Measurements from ENCODE around the gene GABRP.
"Not testable (repeated sequence)": the region's sequence is repeated elsewhere in the genome, so short reads cannot be mapped to it uniquely, and the experiment has no call there.

The GABRP gene, protein sequence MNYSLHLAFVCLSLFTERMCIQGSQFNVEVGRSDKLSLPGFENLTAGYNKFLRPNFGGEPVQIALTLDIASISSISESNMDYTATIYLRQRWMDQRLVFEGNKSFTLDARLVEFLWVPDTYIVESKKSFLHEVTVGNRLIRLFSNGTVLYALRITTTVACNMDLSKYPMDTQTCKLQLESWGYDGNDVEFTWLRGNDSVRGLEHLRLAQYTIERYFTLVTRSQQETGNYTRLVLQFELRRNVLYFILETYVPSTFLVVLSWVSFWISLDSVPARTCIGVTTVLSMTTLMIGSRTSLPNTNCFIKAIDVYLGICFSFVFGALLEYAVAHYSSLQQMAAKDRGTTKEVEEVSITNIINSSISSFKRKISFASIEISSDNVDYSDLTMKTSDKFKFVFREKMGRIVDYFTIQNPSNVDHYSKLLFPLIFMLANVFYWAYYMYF

GRCh38 chr5:170783498-170784247, at the start of gene GABRP:
Gene GABRP, plus strand, starts transcription at chr5:170783725. Its CDS starts 4,891 bp downstream, at chr5:170788616.
- DNase-seq (ENCODE audit: low read depth), result no peak

DNA sequence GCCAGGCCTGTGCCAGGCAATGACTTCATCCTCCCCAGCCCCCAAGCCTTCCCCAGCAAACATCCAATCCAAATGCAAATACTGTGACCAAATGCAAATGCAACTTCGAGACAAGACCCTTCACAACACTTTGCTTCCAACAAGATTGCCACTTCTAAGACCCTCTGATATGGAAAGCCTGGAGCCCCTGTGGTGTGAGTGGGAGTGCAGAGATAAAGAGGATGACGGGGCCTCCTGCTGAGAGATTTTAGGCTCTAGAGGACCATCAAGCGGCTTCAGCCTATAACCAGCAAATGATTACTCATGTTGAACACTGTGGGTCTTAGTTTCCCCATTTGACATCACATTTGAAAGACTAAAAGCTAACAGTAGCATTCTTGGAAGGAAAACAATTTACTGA, 46.6 kb upstream of the GABRP start:
- DNase-seq (ENCODE audit: low read depth), result no peak

GRCh38 chr5:170737591-170737990, 45.9 kb upstream of the GABRP start:
- DNase-seq (ENCODE audit: low read depth), result no peak

GRCh38 chr5:170738840-170739239, 44.7 kb upstream of the GABRP start:
- no peak for DNase-seq (ENCODE audit: low read depth)

DNA sequence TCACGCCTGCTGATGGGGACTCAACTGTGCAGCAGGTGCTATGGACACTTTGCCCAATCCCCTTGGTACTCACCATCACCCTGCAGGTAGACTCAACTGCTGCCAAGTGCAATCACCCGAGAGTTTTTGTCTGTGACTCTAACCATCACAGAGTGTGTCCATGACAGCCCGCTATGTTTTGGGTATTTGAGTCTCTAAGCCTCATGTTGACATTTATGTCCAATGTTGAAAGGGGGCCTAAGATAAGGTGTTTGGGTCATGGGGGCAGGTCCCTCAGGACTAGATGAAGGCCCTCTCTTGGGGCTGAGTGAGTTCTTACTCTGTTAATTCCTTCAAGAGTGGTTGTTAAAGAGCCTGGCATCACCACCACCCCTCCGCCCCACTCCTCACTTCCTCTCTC, 44.1 kb upstream of the GABRP start:
- no peak for DNase-seq (ENCODE audit: low read depth)

GRCh38 chr5:170740551-170741205, 42.8 kb upstream of the GABRP start:
- no peak for DNase-seq (ENCODE audit: low read depth)

- no peak for DNase-seq (ENCODE audit: low read depth)
These were observed 41.7 kb upstream of the GABRP start for GRCh38 chr5:170741801-170742200.

GRCh38 chr5:170743876-170744212, 39.7 kb upstream of the GABRP start:
- DNase-seq (ENCODE audit: low read depth), result no peak

- no peak for DNase-seq (ENCODE audit: low read depth)
These were observed 37.9 kb upstream of the GABRP start for GRCh38 chr5:170745481-170746071.

- no peak for DNase-seq (ENCODE audit: low read depth)
These were observed 37.2 kb upstream of the GABRP start for GRCh38 chr5:170746075-170746960.

GRCh38 chr5:170746961-170747340, 36.6 kb upstream of the GABRP start:
- DNase-seq (ENCODE audit: low read depth), result no peak

DNA sequence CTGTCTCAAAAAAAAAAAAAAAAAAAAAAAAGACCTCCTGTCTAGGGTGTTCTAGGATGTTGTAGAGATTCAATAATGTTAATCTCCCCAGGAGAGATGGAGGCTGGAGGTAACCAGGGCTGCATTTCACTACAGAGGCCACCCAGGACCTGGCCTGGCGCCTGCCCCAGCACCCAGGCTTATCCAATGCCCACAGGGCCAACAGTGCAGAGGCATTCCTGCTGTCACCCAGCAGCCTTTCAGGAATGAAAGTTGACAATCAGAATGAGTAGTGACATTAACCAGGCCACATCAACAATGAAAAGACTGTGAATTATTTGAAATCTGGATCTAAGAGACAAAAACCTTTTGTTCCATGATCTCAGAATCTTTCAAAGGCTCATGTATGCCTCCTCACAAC, 36.2 kb upstream of the GABRP start:
- DNase-seq (ENCODE audit: low read depth), result no peak

GRCh38 chr5:170747851-170748250, 35.7 kb upstream of the GABRP start:
- no peak for DNase-seq (ENCODE audit: low read depth)

GRCh38 chr5:170748951-170749471, 34.5 kb upstream of the GABRP start:
- no peak for DNase-seq (ENCODE audit: low read depth)

GRCh38 chr5:170749911-170750431, 33.6 kb upstream of the GABRP start:
- no peak for DNase-seq (ENCODE audit: low read depth)

DNA sequence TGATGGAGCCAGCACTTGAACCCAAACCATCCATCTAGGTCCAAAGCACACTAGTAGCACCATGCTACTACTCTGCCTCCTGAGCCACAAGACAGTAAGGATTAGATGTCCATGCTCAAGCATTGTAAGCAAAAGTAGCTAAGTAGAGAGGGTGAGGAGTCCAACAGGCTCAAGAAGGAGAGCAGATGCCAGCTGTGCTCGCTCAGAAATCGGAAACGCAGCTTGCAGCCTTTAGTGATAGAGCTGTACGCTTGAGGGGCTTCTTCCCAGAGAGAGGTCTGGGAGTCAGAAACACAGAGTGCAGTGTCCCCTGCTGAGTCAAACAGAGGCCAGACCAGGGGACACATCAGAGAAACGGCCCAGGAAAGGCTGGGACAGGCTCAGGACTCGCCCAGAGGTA, 32.7 kb upstream of the GABRP start:
- DNase-seq (ENCODE audit: low read depth), result no peak

GRCh38 chr5:170751631-170752030, 31.9 kb upstream of the GABRP start:
- no peak for DNase-seq (ENCODE audit: low read depth)

DNA sequence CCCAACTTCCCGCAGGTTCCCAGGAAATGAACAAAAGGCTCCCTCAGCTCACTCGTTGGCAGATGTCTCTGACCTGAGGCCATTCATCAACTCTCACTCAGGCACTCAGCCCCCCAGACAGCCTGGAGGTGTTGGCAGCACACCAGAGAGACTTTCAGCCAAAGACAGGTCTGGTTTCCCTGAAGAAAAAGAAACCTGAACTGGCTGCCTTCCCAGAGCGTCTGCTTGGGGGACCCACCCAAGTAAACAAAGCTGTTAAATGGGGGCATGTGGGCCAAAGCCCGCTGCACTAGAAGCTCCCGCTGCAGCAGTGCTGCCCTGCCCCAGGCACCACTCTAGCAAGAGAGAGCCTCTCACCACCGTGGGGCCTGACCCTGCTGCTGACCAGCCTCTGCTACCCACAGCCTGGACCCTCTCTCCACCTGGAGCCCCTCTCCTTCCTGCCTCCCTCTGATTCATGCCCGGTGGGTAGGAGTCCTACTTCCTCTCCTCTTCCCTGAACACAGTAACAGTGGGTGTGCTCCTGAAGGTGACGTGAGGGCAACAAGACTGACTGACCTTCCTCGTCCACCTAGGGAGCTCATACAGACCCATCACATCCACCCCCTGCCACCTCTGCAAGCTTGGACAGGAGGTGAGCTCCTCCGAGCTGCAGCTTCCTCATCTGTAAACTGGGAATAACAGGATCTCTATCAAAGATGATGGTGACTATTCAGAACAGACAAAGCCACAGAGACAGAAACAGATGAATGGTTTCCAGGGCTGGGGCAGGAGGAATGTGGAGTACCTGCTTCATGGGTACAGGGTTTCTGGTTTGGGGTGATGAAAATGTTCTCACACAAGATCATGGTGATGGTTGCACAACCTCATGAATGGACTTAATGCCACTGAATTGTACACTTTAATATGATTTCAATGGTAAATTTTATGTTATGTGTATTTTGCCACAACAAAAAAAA, 31.0 kb upstream of the GABRP start:
- DNase-seq (ENCODE audit: low read depth), result no peak

- DNase-seq (ENCODE audit: low read depth), result no peak
These were observed 30.2 kb upstream of the GABRP start for GRCh38 chr5:170753311-170753710.

- not testable (repeated sequence) for DNase-seq (ENCODE audit: low read depth)
These were observed 29.0 kb upstream of the GABRP start for GRCh38 chr5:170754508-170754907.

All from stimulated activated CD8-positive, alpha-beta memory T cell treated with anti-CD3 and anti-CD28 coated beads, Interleukin-7, amount 100 ng/mL, for 24 hours (primary cell).